ENCODE results near the gene DNAJB4. TPM values are rescaled to one million over a fixed set of nuclear protein-coding genes. Genes with fewer than 3 reads are reported as not detected.

DNAJB4 gene
- total RNA-seq, 2 donors from 2014 or later: 9.6 to 14.0 TPM

GRCh38 chr1:78047106-78047505 lies 42.4 kb downstream of the DNAJB4 start:
- Mint-ChIP-seq H3K27ac (no peak overlapping the region), H3K4me1 (ENCODE audit: low read depth) (peaks cover 42% of the 10 kb centered on the region), H3K9me3 (no peaks in the 10 kb centered on the region), H3K27me3 (ENCODE audit: low read depth) (peaks cover 52% of the 10 kb centered on the region), H3K36me3 (ENCODE audit: insufficient read depth in 2 of 2) (no peaks in the 10 kb centered on the region), H3K4me3 (peak overlapping the region; percentile 74 to 77)
- ATAC-seq (replicated peaks in 1 of 2): no peak
- DNase-seq: no peak

GRCh38 chr1:78047631-78048030 lies 42.9 kb downstream of the DNAJB4 start:
- Mint-ChIP-seq H3K36me3 (ENCODE audit: insufficient read depth in 2 of 2) (no peaks in the 10 kb centered on the region), H3K27me3 (ENCODE audit: low read depth) (peaks cover 51% of the 10 kb centered on the region), H3K27ac (no peak overlapping the region), H3K4me1 (ENCODE audit: low read depth) (peaks cover 42% of the 10 kb centered on the region), H3K4me3 (no peak overlapping the region), H3K9me3 (no peaks in the 10 kb centered on the region)
- ATAC-seq (replicated peaks in 1 of 2) (no peak), DNase-seq (no peak)

- Mint-ChIP-seq H3K9me3 (no peaks in the 10 kb centered on the region), H3K36me3 (ENCODE audit: insufficient read depth in 2 of 2) (no peaks in the 10 kb centered on the region), H3K27me3 (ENCODE audit: low read depth) (peaks cover 43% of the 10 kb centered on the region), H3K4me3 (no peak overlapping the region), H3K4me1 (ENCODE audit: low read depth) (peaks cover 42% of the 10 kb centered on the region), H3K27ac (no peak overlapping the region)
- DNase-seq: no peak
- ATAC-seq (replicated peaks in 1 of 2): peak; percentile 23 to 45
Observed at GRCh38 chr1:78048446-78048845, 43.7 kb downstream of the DNAJB4 start.

GRCh38 chr1:78049396-78049795 lies 44.7 kb downstream of the DNAJB4 start:
- ATAC-seq (replicated peaks in 1 of 2) (no peak), DNase-seq (no peak)
- no peak overlapping the region for H3K4me3 Mint-ChIP-seq
- no peaks in the 10 kb centered on the region for H3K9me3 Mint-ChIP-seq
- H3K4me1 Mint-ChIP-seq (ENCODE audit: low read depth): peaks cover 40% of the 10 kb centered on the region
- H3K36me3 Mint-ChIP-seq (ENCODE audit: insufficient read depth in 2 of 2): no peaks in the 10 kb centered on the region
- H3K27ac Mint-ChIP-seq: no peak overlapping the region
- H3K27me3 Mint-ChIP-seq (ENCODE audit: low read depth): peaks cover 36% of the 10 kb centered on the region

- no peak for ATAC-seq (replicated peaks in 1 of 2)
- DNase-seq: no peak
- H3K4me3 Mint-ChIP-seq: no peak overlapping the region
- no peaks in the 10 kb centered on the region for H3K36me3 Mint-ChIP-seq (ENCODE audit: insufficient read depth in 2 of 2)
- H3K9me3 Mint-ChIP-seq: peaks cover 0 to 2% of the 10 kb centered on the region in 2 donors
- peaks cover 34% of the 10 kb centered on the region for H3K4me1 Mint-ChIP-seq (ENCODE audit: low read depth)
- peaks cover 23% of the 10 kb centered on the region for H3K27me3 Mint-ChIP-seq (ENCODE audit: low read depth)
- H3K27ac Mint-ChIP-seq: no peak overlapping the region
Observed at GRCh38 chr1:78051005-78051404, 46.3 kb downstream of the DNAJB4 start.

GRCh38 chr1:78052685-78053405 lies 48.1 kb downstream of the DNAJB4 start:
- peaks cover 6% of the 10 kb centered on the region for H3K27me3 Mint-ChIP-seq (ENCODE audit: low read depth)
- no peak for ATAC-seq (replicated peaks in 1 of 2)
- no peaks in the 10 kb centered on the region for H3K36me3 Mint-ChIP-seq (ENCODE audit: insufficient read depth in 2 of 2)
- no peak overlapping the region for H3K27ac Mint-ChIP-seq
- no peak overlapping the region for H3K4me3 Mint-ChIP-seq
- peaks cover 0 to 2% of the 10 kb centered on the region in 2 donors for H3K9me3 Mint-ChIP-seq
- H3K4me1 Mint-ChIP-seq (ENCODE audit: low read depth): peaks cover 17% of the 10 kb centered on the region
- no peak for DNase-seq

GRCh38 chr1:78053498-78053897 lies 48.8 kb downstream of the DNAJB4 start:
- no peak for ATAC-seq (replicated peaks in 1 of 2)
- peaks cover 0 to 2% of the 10 kb centered on the region in 2 donors for H3K9me3 Mint-ChIP-seq
- H3K4me3 Mint-ChIP-seq: no peak overlapping the region
- H3K4me1 Mint-ChIP-seq (ENCODE audit: low read depth): peaks cover 10% of the 10 kb centered on the region
- no peaks in the 10 kb centered on the region for H3K36me3 Mint-ChIP-seq (ENCODE audit: insufficient read depth in 2 of 2)
- no peak for DNase-seq
- H3K27me3 Mint-ChIP-seq (ENCODE audit: low read depth): no peaks in the 10 kb centered on the region
- H3K27ac Mint-ChIP-seq: no peak overlapping the region

GRCh38 chr1:78054559-78054958 lies 49.8 kb downstream of the DNAJB4 start:
- peaks cover 0 to 2% of the 10 kb centered on the region in 2 donors for H3K9me3 Mint-ChIP-seq
- H3K27ac Mint-ChIP-seq: no peak overlapping the region
- H3K4me1 Mint-ChIP-seq (ENCODE audit: low read depth): peaks cover 7% of the 10 kb centered on the region
- no peak overlapping the region for H3K4me3 Mint-ChIP-seq
- no peaks in the 10 kb centered on the region for H3K27me3 Mint-ChIP-seq (ENCODE audit: low read depth)
- H3K36me3 Mint-ChIP-seq (ENCODE audit: insufficient read depth in 2 of 2): no peaks in the 10 kb centered on the region
- DNase-seq: no peak
- peak in 1 of 2 donors; percentile 26 for ATAC-seq (replicated peaks in 1 of 2)

- no peaks in the 10 kb centered on the region for H3K27me3 Mint-ChIP-seq (ENCODE audit: low read depth)
- no peak overlapping the region for H3K27ac Mint-ChIP-seq
- no peak for ATAC-seq (replicated peaks in 1 of 2)
- H3K4me3 Mint-ChIP-seq: no peak overlapping the region
- no peaks in the 10 kb centered on the region for H3K36me3 Mint-ChIP-seq (ENCODE audit: insufficient read depth in 2 of 2)
- peaks cover 0 to 2% of the 10 kb centered on the region in 2 donors for H3K9me3 Mint-ChIP-seq
- peaks cover 7% of the 10 kb centered on the region for H3K4me1 Mint-ChIP-seq (ENCODE audit: low read depth)
- no peak for DNase-seq
Observed at GRCh38 chr1:78054972-78055371, 50.2 kb downstream of the DNAJB4 start.

GRCh38 chr1:78055565-78056132 lies 50.9 kb downstream of the DNAJB4 start:
- no peak overlapping the region for H3K27ac Mint-ChIP-seq
- no peaks in the 10 kb centered on the region for H3K36me3 Mint-ChIP-seq (ENCODE audit: insufficient read depth in 2 of 2)
- no peak overlapping the region for H3K4me3 Mint-ChIP-seq
- ATAC-seq (replicated peaks in 1 of 2) (no peak), DNase-seq (no peak)
- H3K9me3 Mint-ChIP-seq: peaks cover 0 to 2% of the 10 kb centered on the region in 2 donors
- H3K27me3 Mint-ChIP-seq (ENCODE audit: low read depth): peaks cover 4% of the 10 kb centered on the region
- H3K4me1 Mint-ChIP-seq (ENCODE audit: low read depth): peaks cover 7% of the 10 kb centered on the region

GRCh38 chr1:78058670-78059069 lies 53.9 kb downstream of the DNAJB4 start:
- peaks cover 7% of the 10 kb centered on the region for H3K4me1 Mint-ChIP-seq (ENCODE audit: low read depth)
- peaks cover 0 to 2% of the 10 kb centered on the region in 2 donors for H3K9me3 Mint-ChIP-seq
- H3K27me3 Mint-ChIP-seq (ENCODE audit: low read depth): peaks cover 10% of the 10 kb centered on the region

GRCh38 chr1:78060857-78061563 lies 56.3 kb downstream of the DNAJB4 start:
- no peaks in the 10 kb centered on the region for H3K9me3 Mint-ChIP-seq
- H3K27me3 Mint-ChIP-seq (ENCODE audit: low read depth): peaks cover 16% of the 10 kb centered on the region
- DNase-seq (no peak), ATAC-seq (replicated peaks in 1 of 2) (peak in 1 of 2 donors; percentile 19)
- H3K4me3 Mint-ChIP-seq: no peak overlapping the region
- peaks cover under 1% of the 10 kb centered on the region for H3K4me1 Mint-ChIP-seq (ENCODE audit: low read depth)
- no peaks in the 10 kb centered on the region for H3K36me3 Mint-ChIP-seq (ENCODE audit: insufficient read depth in 2 of 2)
- no peak overlapping the region for H3K27ac Mint-ChIP-seq

More at GRCh38 chr1:78058670-78059069, 53.9 kb downstream of the DNAJB4 start:
- ATAC-seq (replicated peaks in 1 of 2): no peak
- H3K27ac Mint-ChIP-seq: no peak overlapping the region
- H3K4me3 Mint-ChIP-seq: no peak overlapping the region
- no peaks in the 10 kb centered on the region for H3K36me3 Mint-ChIP-seq (ENCODE audit: insufficient read depth in 2 of 2)
- DNase-seq: no peak

GRCh38 chr1:78061825-78062523 lies 57.2 kb downstream of the DNAJB4 start:
- Mint-ChIP-seq H3K27ac (no peak overlapping the region), H3K4me1 (ENCODE audit: low read depth) (no peaks in the 10 kb centered on the region), H3K36me3 (ENCODE audit: insufficient read depth in 2 of 2) (no peaks in the 10 kb centered on the region), H3K9me3 (no peaks in the 10 kb centered on the region), H3K4me3 (no peak overlapping the region), H3K27me3 (ENCODE audit: low read depth) (peaks cover 16% of the 10 kb centered on the region)
- ATAC-seq (replicated peaks in 1 of 2) (no peak), DNase-seq (no peak)
